22Rv1 (cell line): ENCODE measurements around the gene SND1.

ENCODE experiments used
- ZFX ChIP-seq: fragments of 450-650 bp; IDR thresholded peaks from 2 replicates; pipeline ENCODE4 v1.6.1; 2017; ENCODE audit warnings: antibody characterized with exemption, borderline replicate concordance
- TF ChIP-seq, protein P1 (sequence below): fragments of 450-650 bp; IDR thresholded peaks from 2 replicates; pipeline ENCODE4 v1.5.1; 2017; ENCODE audit warnings: mild to moderate bottlenecking

DNA sequence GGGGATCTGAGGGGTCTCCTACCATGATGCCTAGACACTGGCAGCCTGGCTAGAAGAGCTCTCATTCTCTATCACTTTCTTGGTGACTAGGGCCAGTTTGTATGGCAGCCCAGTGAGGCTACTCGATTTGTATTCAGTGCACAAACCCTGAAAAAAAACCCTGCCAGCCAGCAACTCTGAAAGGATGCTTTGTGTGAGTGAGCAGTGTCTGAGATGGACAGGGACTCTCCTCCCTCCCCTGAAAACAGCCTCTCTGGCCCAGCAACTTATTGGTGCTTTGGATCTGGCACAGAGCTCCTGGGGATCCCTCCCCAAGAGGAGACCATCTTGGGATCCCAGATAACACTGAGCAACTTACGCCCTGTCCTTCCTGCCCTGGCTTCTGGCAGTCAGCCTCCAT lies 390.0 kb downstream of the SND1 start:
- TF ChIP-seq, protein P1, sequence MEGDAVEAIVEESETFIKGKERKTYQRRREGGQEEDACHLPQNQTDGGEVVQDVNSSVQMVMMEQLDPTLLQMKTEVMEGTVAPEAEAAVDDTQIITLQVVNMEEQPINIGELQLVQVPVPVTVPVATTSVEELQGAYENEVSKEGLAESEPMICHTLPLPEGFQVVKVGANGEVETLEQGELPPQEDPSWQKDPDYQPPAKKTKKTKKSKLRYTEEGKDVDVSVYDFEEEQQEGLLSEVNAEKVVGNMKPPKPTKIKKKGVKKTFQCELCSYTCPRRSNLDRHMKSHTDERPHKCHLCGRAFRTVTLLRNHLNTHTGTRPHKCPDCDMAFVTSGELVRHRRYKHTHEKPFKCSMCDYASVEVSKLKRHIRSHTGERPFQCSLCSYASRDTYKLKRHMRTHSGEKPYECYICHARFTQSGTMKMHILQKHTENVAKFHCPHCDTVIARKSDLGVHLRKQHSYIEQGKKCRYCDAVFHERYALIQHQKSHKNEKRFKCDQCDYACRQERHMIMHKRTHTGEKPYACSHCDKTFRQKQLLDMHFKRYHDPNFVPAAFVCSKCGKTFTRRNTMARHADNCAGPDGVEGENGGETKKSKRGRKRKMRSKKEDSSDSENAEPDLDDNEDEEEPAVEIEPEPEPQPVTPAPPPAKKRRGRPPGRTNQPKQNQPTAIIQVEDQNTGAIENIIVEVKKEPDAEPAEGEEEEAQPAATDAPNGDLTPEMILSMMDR, result no peak
- TF ChIP-seq ZFX, result no peak
